Activated T-cell treated with anti-CD3 and anti-CD28 coated beads, Interleukin-2, amount 50 U/mL, for 72 hours (primary cell): ENCODE measurements around the gene LIM2. TPM values are rescaled to one million over a fixed set of nuclear protein-coding genes. Genes with fewer than 3 reads are reported as not detected.

Source experiments
- ATAC-seq, 2 donors: fragments of 150-1000 bp; cut with Tn5 transposase; replicated peaks in 1 of 2; 2 replicates each; pipeline ENCODE4 v1.10.0; 2021; ENCODE audit warnings: moderate library complexity in 2 of 2, mild to moderate bottlenecking in 1 of 2
- DNase-seq, 2 donors: peaks; one replicate each; pipeline ENCODE4 v3.0.0; 2021 to 2022; ENCODE audit warnings: mixed read lengths in 1 of 2
- H3K27ac Mint-ChIP-seq: one replicate; pipeline ENCODE4 v1.8.0; 2022; ENCODE audit warnings: mild to moderate bottlenecking, moderate library complexity, mixed read lengths
- H3K27me3 Mint-ChIP-seq: one replicate; pipeline ENCODE4 v1.8.0; 2022; ENCODE audit warnings: low read depth, mixed read lengths
- H3K36me3 Mint-ChIP-seq, 2 donors: one replicate each; pipeline ENCODE4 v1.8.0; 2022; ENCODE audit warnings: mixed read lengths in 2 of 2, mild to moderate bottlenecking in 1 of 2; ENCODE audit not compliant: insufficient read depth in 2 of 2
- H3K4me1 Mint-ChIP-seq: one replicate; pipeline ENCODE4 v1.8.0; 2022; ENCODE audit warnings: low read depth, mixed read lengths
- H3K4me3 Mint-ChIP-seq, 2 donors: one replicate each; pipeline ENCODE4 v1.8.0; 2022; ENCODE audit warnings: mild to moderate bottlenecking in 2 of 2, mixed read lengths in 2 of 2, moderate library complexity in 2 of 2
- H3K9me3 Mint-ChIP-seq, 2 donors: one replicate each; pipeline ENCODE4 v1.8.0; 2022; ENCODE audit warnings: mixed read lengths in 2 of 2
- total RNA-seq, 2 donors: library from RNA; stranded (reverse); gene quantifications; one replicate each; pipeline ENCODE4 v1.2.3, GENCODE V29; 2022

Gene LIM2
- total RNA-seq, 2 donors from 2014 or later, result 1.0 to 2.0 TPM

GRCh38 chr19:51354103-51354741 is 33.6 kb downstream of the LIM2 start:
- H3K36me3 Mint-ChIP-seq, result peaks cover 8 to 21% of the 10 kb centered on the region in 2 donors
- H3K4me1 Mint-ChIP-seq, result peaks cover 41% of the 10 kb centered on the region
- ATAC-seq, result peak in 1 of 2 donors; percentile 3
- no peak for DNase-seq
- peak overlapping the region; percentile 75 for H3K27ac Mint-ChIP-seq
- peaks cover 0 to 2% of the 10 kb centered on the region in 2 donors for H3K9me3 Mint-ChIP-seq
- H3K27me3 Mint-ChIP-seq, result no peaks in the 10 kb centered on the region
- peak overlapping the region; percentile 76 to 84 for H3K4me3 Mint-ChIP-seq

GRCh38 chr19:51352783-51353360 is 34.9 kb downstream of the LIM2 start:
- ATAC-seq (no peak), DNase-seq (no peak)
- H3K4me3 Mint-ChIP-seq, result no peak overlapping the region
- peaks cover 0 to 2% of the 10 kb centered on the region in 2 donors for H3K9me3 Mint-ChIP-seq
- no peaks in the 10 kb centered on the region for H3K27me3 Mint-ChIP-seq
- no peak overlapping the region for H3K27ac Mint-ChIP-seq
- H3K4me1 Mint-ChIP-seq, result peaks cover 31% of the 10 kb centered on the region
- peaks cover 8 to 21% of the 10 kb centered on the region in 2 donors for H3K36me3 Mint-ChIP-seq

GRCh38 chr19:51351266-51351990 is 36.3 kb downstream of the LIM2 start:
- peaks cover 7 to 24% of the 10 kb centered on the region in 2 donors for H3K36me3 Mint-ChIP-seq
- no peak for DNase-seq
- H3K4me3 Mint-ChIP-seq, result no peak overlapping the region
- peaks cover 0 to 2% of the 10 kb centered on the region in 2 donors for H3K9me3 Mint-ChIP-seq
- no peak for ATAC-seq
- peak overlapping the region; percentile 36 for H3K27ac Mint-ChIP-seq
- no peaks in the 10 kb centered on the region for H3K27me3 Mint-ChIP-seq
- peaks cover 20% of the 10 kb centered on the region for H3K4me1 Mint-ChIP-seq

GRCh38 chr19:51347209-51347928 is 40.4 kb downstream of the LIM2 start:
- ATAC-seq (no peak), DNase-seq (no peak)
- no peaks in the 10 kb centered on the region for H3K9me3 Mint-ChIP-seq
- H3K27me3 Mint-ChIP-seq, result no peaks in the 10 kb centered on the region
- no peak overlapping the region for H3K4me3 Mint-ChIP-seq
- no peak overlapping the region for H3K27ac Mint-ChIP-seq
- H3K36me3 Mint-ChIP-seq, result peaks cover 4 to 24% of the 10 kb centered on the region in 2 donors
- H3K4me1 Mint-ChIP-seq, result no peaks in the 10 kb centered on the region

- H3K27me3 Mint-ChIP-seq, result no peaks in the 10 kb centered on the region
- H3K27ac Mint-ChIP-seq, result no peak overlapping the region
- no peak overlapping the region for H3K4me3 Mint-ChIP-seq
- H3K36me3 Mint-ChIP-seq, result peaks cover 3 to 19% of the 10 kb centered on the region in 2 donors
- H3K9me3 Mint-ChIP-seq, result no peaks in the 10 kb centered on the region
- no peak for ATAC-seq
- H3K4me1 Mint-ChIP-seq, result no peaks in the 10 kb centered on the region
- no peak for DNase-seq
Observed at GRCh38 chr19:51346742-51347141, 41.0 kb downstream of the LIM2 start.

- no peak for ATAC-seq
- no peak overlapping the region for H3K4me3 Mint-ChIP-seq
- no peak for DNase-seq
- H3K27me3 Mint-ChIP-seq, result peaks cover 6% of the 10 kb centered on the region
- no peaks in the 10 kb centered on the region for H3K9me3 Mint-ChIP-seq
- H3K27ac Mint-ChIP-seq, result no peak overlapping the region
- H3K36me3 Mint-ChIP-seq, result peaks cover 3 to 14% of the 10 kb centered on the region in 2 donors
- no peaks in the 10 kb centered on the region for H3K4me1 Mint-ChIP-seq
Observed at GRCh38 chr19:51345076-51345620, 42.6 kb downstream of the LIM2 start.

- DNase-seq, result no peak
- no peak for ATAC-seq
- Mint-ChIP-seq H3K4me1 (peaks cover 12% of the 10 kb centered on the region), H3K4me3 (peak overlapping the region; percentile 6 to 35), H3K27me3 (peaks cover 6% of the 10 kb centered on the region), H3K27ac (peak overlapping the region; percentile 41), H3K36me3 (peaks cover 3 to 10% of the 10 kb centered on the region in 2 donors), H3K9me3 (no peaks in the 10 kb centered on the region)
Observed at GRCh38 chr19:51342631-51343569, 44.9 kb downstream of the LIM2 start.

- Mint-ChIP-seq H3K4me3 (peak within 1 kb of the TSS; percentile 59 to 94), H3K36me3 (peaks cover 0 to 8% of the 10 kb centered on the region in 2 donors), H3K27ac (peak within 1 kb of the TSS; percentile 59), H3K4me1 (peaks cover 12% of the 10 kb centered on the region), H3K27me3 (peaks cover 6% of the 10 kb centered on the region), H3K9me3 (no peaks in the 10 kb centered on the region)
- ATAC-seq, result no peak
- no peak for DNase-seq
Observed at GRCh38 chr19:51341976-51342580, 45.7 kb downstream of the LIM2 start, which contains the start of gene VSIG10L. Gene VSIG10L, minus strand, starts transcription at chr19:51342139. Its CDS starts 15 bp downstream, at chr19:51342124.

GRCh38 chr19:51341066-51341465 is 46.7 kb downstream of the LIM2 start:
- peaks cover 12% of the 10 kb centered on the region for H3K4me1 Mint-ChIP-seq
- DNase-seq, result no peak
- no peak for ATAC-seq
- no peaks in the 10 kb centered on the region for H3K9me3 Mint-ChIP-seq
- H3K27ac Mint-ChIP-seq, result peak overlapping the region; percentile 59
- H3K4me3 Mint-ChIP-seq, result peak overlapping the region; percentile 59 to 94
- peaks cover 6% of the 10 kb centered on the region for H3K27me3 Mint-ChIP-seq
- peaks cover 0 to 5% of the 10 kb centered on the region in 2 donors for H3K36me3 Mint-ChIP-seq

- H3K27ac Mint-ChIP-seq, result peak overlapping the region; percentile 55
- H3K4me1 Mint-ChIP-seq, result peaks cover 12% of the 10 kb centered on the region
- H3K9me3 Mint-ChIP-seq, result no peaks in the 10 kb centered on the region
- peaks cover 6% of the 10 kb centered on the region for H3K27me3 Mint-ChIP-seq
- peak; percentile 97 to 98 for DNase-seq
- peak; percentile 84 to 86 for ATAC-seq
- peak overlapping the region; percentile 88 to 94 for H3K4me3 Mint-ChIP-seq
- H3K36me3 Mint-ChIP-seq, result no peaks in the 10 kb centered on the region
Observed at GRCh38 chr19:51339687-51340656, 47.8 kb downstream of the LIM2 start.

GRCh38 chr19:51339313-51339686 is 48.5 kb downstream of the LIM2 start:
- Mint-ChIP-seq H3K4me3 (peak overlapping the region; percentile 88 to 94), H3K9me3 (no peaks in the 10 kb centered on the region), H3K27me3 (peaks cover 6% of the 10 kb centered on the region), H3K36me3 (no peaks in the 10 kb centered on the region), H3K27ac (peak overlapping the region; percentile 55), H3K4me1 (peaks cover 12% of the 10 kb centered on the region)
- DNase-seq (no peak), ATAC-seq (peak; percentile 6 to 8)
